DND-41 (cell line): ENCODE data around the gene MAP3K14.

Experiments used
- ATAC-seq: fragments of 200-7000 bp; cut with Tn5 transposase; 3 replicates; pipeline ENCODE4 v1.9.1; 2021; ENCODE audit warnings: low read depth; ENCODE audit not compliant: insufficient read depth
- DNase-seq: peaks from one replicate; pipeline ENCODE4 v3.0.0-alpha.2; 2020
- H2AFZ ChIP-seq: 2 replicates; pipeline ENCODE4 v1.6.0; 2012; ENCODE audit warnings: low read depth, low read length
- H3K27ac ChIP-seq: 2 replicates; pipeline ENCODE4 v1.5.1; 2012; ENCODE audit warnings: low read length, inconsistent platforms
- H3K27me3 ChIP-seq: fragments of 200-600 bp; sonication (generic); 2 replicates; pipeline ENCODE4 v1.6.0; 2012; ENCODE audit warnings: low read length, mild to moderate bottlenecking, inconsistent platforms; ENCODE audit not compliant: insufficient read depth, poor library complexity
- H3K36me3 ChIP-seq: 2 replicates; pipeline ENCODE4 v1.5.1; 2012; ENCODE audit warnings: low read length, inconsistent platforms; ENCODE audit not compliant: insufficient read depth
- H3K4me1 ChIP-seq: 2 replicates; pipeline ENCODE4 v1.5.1; 2012; ENCODE audit warnings: mild to moderate bottlenecking, low read length; ENCODE audit not compliant: insufficient read depth
- H3K4me2 ChIP-seq: 2 replicates; pipeline ENCODE4 v1.6.0; 2012; ENCODE audit warnings: mild to moderate bottlenecking, moderate library complexity, low read length, inconsistent platforms; ENCODE audit not compliant: insufficient read depth
- H3K4me3 ChIP-seq, 2 experiments: fragments of 200-600 bp in 1 of 2; shearing (Covaris generic) in 1 of 2; 2 replicates each; pipeline ENCODE4 v1.5.1; 2012 to 2016; ENCODE audit warnings: inconsistent platforms in 2 of 2, low read length in 2 of 2, mild to moderate bottlenecking in 2 of 2, low read depth in 1 of 2, moderate library complexity in 1 of 2
- H3K79me2 ChIP-seq: 2 replicates; pipeline ENCODE4 v1.6.0; 2012; ENCODE audit warnings: low read length, inconsistent platforms; ENCODE audit not compliant: insufficient read depth
- H3K9ac ChIP-seq: 2 replicates; pipeline ENCODE4 v1.6.0; 2012; ENCODE audit warnings: low read depth, mild to moderate bottlenecking, inconsistent platforms, low read length, moderate library complexity
- H3K9me3 ChIP-seq: 2 replicates; pipeline ENCODE4 v1.5.1; 2012; ENCODE audit warnings: low read length, moderate library complexity, mild to moderate bottlenecking, inconsistent platforms; ENCODE audit not compliant: insufficient read depth, severe bottlenecking
- H4K20me1 ChIP-seq: 2 replicates; pipeline ENCODE4 v1.6.0; 2012; ENCODE audit warnings: low read length; ENCODE audit not compliant: insufficient read depth
- CTCF ChIP-seq: IDR thresholded peaks from 2 replicates; pipeline ENCODE4 v1.5.1; 2012; ENCODE audit warnings: borderline replicate concordance, low read length, moderate library complexity, mild to moderate bottlenecking; ENCODE audit not compliant: poor library complexity, severe bottlenecking; ENCODE audit errors: extremely low read depth
- EZH2 ChIP-seq: IDR thresholded peaks from 3 replicates; pipeline ENCODE4 v1.6.1; 2012; ENCODE audit warnings: borderline replicate concordance, low read depth, mild to moderate bottlenecking, moderate library complexity, low read length, inconsistent platforms; ENCODE audit not compliant: severe bottlenecking

The MAP3K14 gene

GRCh38 chr17:45246338-45246737 lies 70.5 kb downstream of the MAP3K14 start:
- Histone ChIP-seq H3K4me3 (no peak overlapping the region), H4K20me1 (peaks cover 20% of the 10 kb centered on the region), H3K27me3 (no peaks in the 10 kb centered on the region), H3K36me3 (peaks cover 66% of the 10 kb centered on the region), H2AFZ (no peak overlapping the region), H3K9ac (no peak overlapping the region), H3K9me3 (no peaks in the 10 kb centered on the region), H3K27ac (no peak overlapping the region), H3K4me1 (no peaks in the 10 kb centered on the region), H3K79me2 (no peaks in the 10 kb centered on the region), H3K4me2 (no peak overlapping the region)
- no peak for TF ChIP-seq EZH2
- TF ChIP-seq CTCF = no peak
- DNase-seq (no peak), ATAC-seq (no peak)

GRCh38 chr17:45244725-45245656 lies 71.8 kb downstream of the MAP3K14 start:
- Histone ChIP-seq H3K4me1 (no peaks in the 10 kb centered on the region), H2AFZ (no peak overlapping the region), H3K27me3 (no peaks in the 10 kb centered on the region), H4K20me1 (peaks cover 20% of the 10 kb centered on the region), H3K27ac (no peak overlapping the region), H3K9ac (no peak overlapping the region), H3K4me3 (no peak overlapping the region), H3K79me2 (no peaks in the 10 kb centered on the region), H3K9me3 (no peaks in the 10 kb centered on the region), H3K36me3 (peaks cover 80% of the 10 kb centered on the region), H3K4me2 (no peak overlapping the region)
- no peak for DNase-seq
- ATAC-seq = no peak
- TF ChIP-seq CTCF (no peak), EZH2 (no peak)

GRCh38 chr17:45243750-45244149 lies 73.1 kb downstream of the MAP3K14 start:
- Histone ChIP-seq H3K79me2 (no peaks in the 10 kb centered on the region), H3K4me1 (no peaks in the 10 kb centered on the region), H3K36me3 (peaks cover 84% of the 10 kb centered on the region), H3K27ac (no peak overlapping the region), H3K9me3 (no peaks in the 10 kb centered on the region), H4K20me1 (peaks cover 22% of the 10 kb centered on the region), H3K27me3 (no peaks in the 10 kb centered on the region), H3K4me2 (no peak overlapping the region), H3K9ac (no peak overlapping the region), H2AFZ (no peak overlapping the region), H3K4me3 (no peak overlapping the region)
- DNase-seq (no peak), ATAC-seq (no peak)
- TF ChIP-seq EZH2 (no peak), CTCF (no peak)

GRCh38 chr17:45242029-45242414 lies 74.8 kb downstream of the MAP3K14 start:
- no peak for ATAC-seq
- Histone ChIP-seq H3K9ac (no peak overlapping the region), H4K20me1 (peaks cover 32% of the 10 kb centered on the region), H3K36me3 (peaks cover 96% of the 10 kb centered on the region), H3K79me2 (peaks cover 6% of the 10 kb centered on the region; the same call in 1 of the 2 replicates), H3K4me2 (no peak overlapping the region), H3K27me3 (no peaks in the 10 kb centered on the region), H2AFZ (no peak overlapping the region), H3K27ac (no peak overlapping the region), H3K4me3 (no peak overlapping the region), H3K9me3 (no peaks in the 10 kb centered on the region), H3K4me1 (no peaks in the 10 kb centered on the region)
- no peak for DNase-seq
- TF ChIP-seq EZH2 (no peak), CTCF (no peak)
